Measurements from ENCODE around the gene UBE2R2.
"Not testable (repeated sequence)": the region's sequence is repeated elsewhere in the genome, so short reads cannot be mapped to it uniquely, and the experiment has no call there.

UBE2R2 gene

DNA sequence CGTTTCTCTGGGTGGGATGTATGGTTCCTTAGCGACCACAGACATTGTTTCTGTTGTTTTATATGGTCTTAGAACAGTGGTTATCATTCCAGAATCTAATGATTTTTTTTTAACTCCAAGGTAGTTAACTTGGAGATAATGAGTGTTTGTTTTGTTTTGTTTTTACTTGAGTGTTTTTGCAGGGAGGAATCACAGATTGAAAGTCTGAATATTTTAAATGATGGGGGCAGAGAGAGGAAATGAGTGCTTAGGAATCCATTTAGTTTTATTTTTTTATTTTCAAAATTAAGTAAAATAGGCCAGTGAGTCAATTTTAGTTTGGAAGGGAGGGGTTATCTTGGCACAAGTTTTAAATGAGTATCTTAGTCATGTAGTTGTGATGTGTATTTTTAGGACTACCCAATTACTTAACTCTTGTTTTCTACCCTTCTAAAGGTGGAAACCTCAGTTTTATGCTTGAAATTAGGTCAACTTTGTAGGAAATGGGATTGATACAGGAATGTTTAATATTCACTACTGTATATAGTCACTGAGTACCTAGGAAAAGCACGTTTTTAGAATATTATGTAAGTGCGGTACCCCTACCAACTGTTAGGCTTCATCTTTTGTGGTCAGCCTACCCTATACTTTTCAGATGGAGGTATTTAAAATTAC, 2.0 kb downstream of the UBE2R2 start:
- H3K4me1 ChIP-seq (ENCODE audit: insufficient read depth, low read length), result peaks cover 23% of the 10 kb centered on the region
- H3K4me3 ChIP-seq (ENCODE audit: low read length), result peak overlapping the region; percentile 99
- no peak overlapping the region for H3K27ac ChIP-seq (ENCODE audit: low read depth, low read length)
- WGBS, result 6% methylated on average over 2 of the region's 4 CpGs
- H3K9ac ChIP-seq (ENCODE audit: low read depth, low read length), result peak overlapping the region; percentile 99
- no peaks in the 10 kb centered on the region for H3K27me3 ChIP-seq (ENCODE audit: insufficient read depth, low read length)
- no peaks in the 10 kb centered on the region for H3K9me3 ChIP-seq (ENCODE audit: insufficient read depth, low read depth, low read length)
- no peaks in the 10 kb centered on the region for H3K36me3 ChIP-seq (ENCODE audit: insufficient read depth, low read length)

DNA sequence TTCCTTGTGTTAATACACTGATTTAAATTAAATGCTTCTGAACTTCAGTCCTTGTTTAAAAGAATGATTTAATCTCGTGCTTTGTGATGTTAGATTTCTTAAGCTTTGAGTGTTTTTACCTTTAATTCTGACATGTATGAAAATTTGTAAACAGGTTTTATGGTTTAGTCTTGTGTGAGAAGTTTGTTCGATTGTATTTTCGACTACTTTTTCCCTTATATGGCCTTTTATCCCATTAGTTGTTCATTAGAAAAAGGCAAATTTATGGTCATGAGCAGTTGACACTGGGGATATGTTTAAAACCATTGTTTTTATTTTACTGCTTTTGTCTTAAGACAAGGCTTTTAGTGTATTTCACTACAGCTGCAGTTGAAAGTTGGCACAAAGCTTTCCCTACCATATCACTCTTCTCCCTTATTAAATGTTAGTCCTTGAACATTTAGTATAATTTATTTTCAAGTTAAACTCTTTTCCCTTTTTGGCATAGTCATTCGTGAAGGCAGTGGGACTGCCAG, 3.3 kb downstream of the UBE2R2 start:
- Histone ChIP-seq H3K27ac (ENCODE audit: low read depth, low read length) (no peak overlapping the region), H3K27me3 (ENCODE audit: insufficient read depth, low read length) (no peaks in the 10 kb centered on the region), H3K4me1 (ENCODE audit: insufficient read depth, low read length) (peaks cover 23% of the 10 kb centered on the region), H3K36me3 (ENCODE audit: insufficient read depth, low read length) (no peaks in the 10 kb centered on the region), H3K4me3 (ENCODE audit: low read length) (peak overlapping the region; percentile 99; the same call in 1 of the 2 replicates), H3K9me3 (ENCODE audit: insufficient read depth, low read depth, low read length) (no peaks in the 10 kb centered on the region), H3K9ac (ENCODE audit: low read depth, low read length) (no peak overlapping the region)
- 63% methylated on average over 1 of the region's 4 CpGs for whole genome bisulfite sequencing

DNA sequence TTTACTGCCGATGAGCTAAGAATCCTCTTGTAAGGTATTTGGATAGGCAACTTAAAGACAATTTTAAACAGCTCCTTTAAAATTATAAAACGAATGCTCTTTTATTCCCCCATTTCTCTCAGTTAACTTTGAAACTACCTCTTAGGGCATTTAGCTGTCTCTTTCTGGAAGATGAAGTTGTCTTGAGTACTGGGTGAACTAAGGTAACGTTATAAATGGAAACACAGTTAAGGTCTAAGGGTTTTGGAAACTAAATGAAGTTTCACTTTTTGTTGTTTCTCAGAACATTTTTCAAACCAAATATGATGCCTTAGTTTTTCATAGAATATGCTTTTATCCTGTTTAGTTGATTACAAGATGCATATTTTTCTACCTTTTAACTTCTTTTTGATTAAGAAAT, 6.8 kb downstream of the UBE2R2 start:
- no peak overlapping the region for H3K9ac ChIP-seq (ENCODE audit: low read depth, low read length)
- H3K27ac ChIP-seq (ENCODE audit: low read depth, low read length), result no peak overlapping the region
- no peaks in the 10 kb centered on the region for H3K9me3 ChIP-seq (ENCODE audit: insufficient read depth, low read depth, low read length)
- WGBS, result 95% methylated on average over 2 of the region's 3 CpGs
- no peaks in the 10 kb centered on the region for H3K27me3 ChIP-seq (ENCODE audit: insufficient read depth, low read length)
- peaks cover 15% of the 10 kb centered on the region for H3K4me1 ChIP-seq (ENCODE audit: insufficient read depth, low read length)
- no peaks in the 10 kb centered on the region for H3K36me3 ChIP-seq (ENCODE audit: insufficient read depth, low read length)
- H3K4me3 ChIP-seq (ENCODE audit: low read length), result no peak overlapping the region

DNA sequence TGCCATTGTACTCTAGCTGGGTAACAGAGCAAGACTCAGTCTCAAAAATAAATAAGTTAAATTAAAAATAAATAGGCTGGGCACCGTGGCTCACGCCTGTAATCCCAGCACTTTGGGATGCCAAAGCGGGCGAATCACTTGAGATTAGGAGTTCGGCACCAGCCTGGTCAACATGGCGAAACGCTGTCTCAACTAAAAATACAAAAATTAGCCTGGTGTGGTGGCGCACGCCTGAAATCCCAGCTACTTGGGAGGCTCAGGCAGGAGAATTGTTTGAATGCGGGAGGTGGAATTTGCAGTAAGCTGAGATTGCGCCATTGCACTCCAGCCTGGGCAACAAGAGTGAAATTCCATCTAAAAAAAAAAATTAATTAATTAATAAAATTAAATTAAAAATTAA, 10.3 kb downstream of the UBE2R2 start:
- H3K27me3 ChIP-seq (ENCODE audit: insufficient read depth, low read length); H3K9me3 ChIP-seq (ENCODE audit: insufficient read depth, low read depth, low read length); H3K27ac ChIP-seq (ENCODE audit: low read depth, low read length); H3K9ac ChIP-seq (ENCODE audit: low read depth, low read length); H3K4me1 ChIP-seq (ENCODE audit: insufficient read depth, low read length); H3K36me3 ChIP-seq (ENCODE audit: insufficient read depth, low read length); H3K4me3 ChIP-seq (ENCODE audit: low read length): not testable (repeated sequence)
- WGBS, result 96% methylated on average over 11 of the region's 11 CpGs

DNA sequence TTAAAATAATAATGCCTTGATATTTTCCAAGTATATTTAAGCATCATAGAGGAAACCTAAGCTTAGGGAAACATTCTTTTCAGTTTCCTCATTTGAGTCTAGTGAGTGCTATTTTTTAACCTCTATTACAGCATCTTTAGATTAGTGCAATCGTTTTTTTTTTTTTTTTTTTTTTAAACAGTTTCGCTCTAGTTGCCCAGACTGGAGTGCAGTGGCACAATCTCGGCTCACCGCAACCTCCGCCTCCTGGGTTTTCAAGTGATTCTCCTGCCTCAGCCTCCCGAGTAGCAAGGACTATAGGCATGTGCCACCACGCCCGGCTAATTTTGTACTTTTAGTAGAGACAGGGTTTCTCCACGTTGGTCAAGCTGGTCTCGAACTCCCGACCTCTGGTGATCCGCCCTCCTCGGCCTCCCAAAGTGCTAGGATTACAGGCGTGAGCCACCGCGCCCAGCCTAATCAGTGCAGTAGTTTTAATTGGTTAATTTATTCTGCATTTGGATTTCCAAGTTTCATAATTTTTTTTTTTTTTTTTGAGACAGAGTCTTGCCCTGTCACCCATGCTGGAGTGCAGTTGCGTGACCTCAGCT, 12.8 kb downstream of the UBE2R2 start:
- 95% methylated on average over 17 of the region's 17 CpGs for WGBS
- H3K36me3 ChIP-seq (ENCODE audit: insufficient read depth, low read length); H3K9ac ChIP-seq (ENCODE audit: low read depth, low read length); H3K4me3 ChIP-seq (ENCODE audit: low read length); H3K27ac ChIP-seq (ENCODE audit: low read depth, low read length); H3K27me3 ChIP-seq (ENCODE audit: insufficient read depth, low read length); H3K9me3 ChIP-seq (ENCODE audit: insufficient read depth, low read depth, low read length); H3K4me1 ChIP-seq (ENCODE audit: insufficient read depth, low read length): not testable (repeated sequence)

DNA sequence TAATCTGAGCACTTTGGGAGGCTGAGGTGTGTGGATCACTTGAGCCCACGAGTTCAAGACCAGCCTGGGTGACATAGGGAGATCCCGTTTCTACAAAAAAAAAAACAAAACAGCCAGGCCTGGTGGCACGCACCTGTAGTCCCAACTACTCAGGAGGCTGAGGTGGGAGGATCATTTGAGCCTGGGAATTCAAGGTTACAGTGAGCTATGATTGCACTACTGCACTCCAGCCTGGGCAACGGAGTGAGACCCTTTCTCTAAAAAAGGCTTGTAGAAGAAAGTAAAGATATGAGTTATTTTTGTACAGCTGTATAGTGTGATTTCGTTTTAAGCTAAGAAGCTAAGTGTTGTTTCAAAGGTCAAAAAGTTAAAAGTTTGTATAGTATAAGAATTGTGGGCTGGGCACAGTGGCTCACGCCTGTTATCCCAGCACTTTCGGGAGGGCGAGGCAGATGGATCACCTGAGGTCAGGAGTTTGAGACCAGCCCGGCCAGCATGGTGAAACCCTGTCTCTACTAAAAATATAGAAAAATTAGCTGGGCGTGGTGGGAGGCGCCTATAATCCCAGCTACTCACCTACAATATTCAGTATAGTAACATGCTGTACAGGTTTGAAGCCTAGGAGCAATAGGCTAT, 18.8 kb downstream of the UBE2R2 start:
- no peak overlapping the region for H3K4me3 ChIP-seq (ENCODE audit: low read length)
- WGBS, result 92% methylated on average over 11 of the region's 11 CpGs
- no peaks in the 10 kb centered on the region for H3K36me3 ChIP-seq (ENCODE audit: insufficient read depth, low read length)
- H3K9me3 ChIP-seq (ENCODE audit: insufficient read depth, low read depth, low read length), result no peaks in the 10 kb centered on the region
- H3K27me3 ChIP-seq (ENCODE audit: insufficient read depth, low read length), result no peaks in the 10 kb centered on the region
- H3K4me1 ChIP-seq (ENCODE audit: insufficient read depth, low read length), result no peaks in the 10 kb centered on the region
- no peak overlapping the region for H3K27ac ChIP-seq (ENCODE audit: low read depth, low read length)
- H3K9ac ChIP-seq (ENCODE audit: low read depth, low read length), result no peak overlapping the region

DNA sequence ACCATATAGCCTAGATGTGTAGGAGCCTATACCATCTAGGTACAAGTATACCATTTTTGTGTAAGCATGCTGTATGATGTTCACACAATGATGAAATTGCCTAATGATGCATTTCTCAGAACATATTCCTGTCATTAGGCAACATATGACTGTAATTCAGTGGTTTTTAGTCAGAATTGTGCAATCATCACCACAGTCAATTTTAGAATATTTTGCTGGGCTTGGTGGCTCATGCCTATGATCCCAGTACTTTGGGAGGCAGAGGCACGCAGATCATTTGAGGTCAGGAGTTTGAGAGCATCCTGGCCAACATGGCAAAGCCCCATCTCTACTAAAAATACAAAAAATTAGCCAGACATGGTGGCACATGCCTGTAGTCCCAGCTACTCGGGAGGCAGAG, 19.3 kb downstream of the UBE2R2 start:
- not testable (repeated sequence) for H3K36me3 ChIP-seq (ENCODE audit: insufficient read depth, low read length); H3K9ac ChIP-seq (ENCODE audit: low read depth, low read length); H3K27me3 ChIP-seq (ENCODE audit: insufficient read depth, low read length); H3K9me3 ChIP-seq (ENCODE audit: insufficient read depth, low read depth, low read length); H3K27ac ChIP-seq (ENCODE audit: low read depth, low read length); H3K4me3 ChIP-seq (ENCODE audit: low read length); H3K4me1 ChIP-seq (ENCODE audit: insufficient read depth, low read length)
- 71% methylated on average over 2 of the region's 2 CpGs for WGBS

DNA sequence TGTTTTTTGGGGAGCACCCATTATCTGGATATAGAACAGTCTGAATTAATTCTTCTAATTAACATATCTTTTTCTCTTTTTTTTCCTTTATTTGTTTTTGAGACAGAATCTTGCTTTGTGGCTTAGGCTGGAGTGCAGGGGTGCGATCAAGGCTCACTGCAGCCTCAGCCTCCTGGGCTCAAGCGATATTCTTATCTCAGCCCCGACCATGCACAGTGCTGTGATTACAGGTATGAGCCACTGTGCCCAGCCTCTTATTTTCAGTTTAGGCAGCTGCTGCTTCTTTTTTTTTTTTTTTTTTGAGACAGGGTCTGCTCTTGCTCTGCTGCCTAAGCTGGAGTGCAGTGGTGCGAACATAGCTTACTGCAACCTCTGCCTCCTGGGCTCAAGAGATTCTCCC, 20.2 kb downstream of the UBE2R2 start:
- H3K36me3 ChIP-seq (ENCODE audit: insufficient read depth, low read length), result no peaks in the 10 kb centered on the region
- H3K27ac ChIP-seq (ENCODE audit: low read depth, low read length), result no peak overlapping the region
- 95% methylated on average over 4 of the region's 4 CpGs for WGBS
- H3K4me3 ChIP-seq (ENCODE audit: low read length), result no peak overlapping the region
- no peaks in the 10 kb centered on the region for H3K9me3 ChIP-seq (ENCODE audit: insufficient read depth, low read depth, low read length)
- no peaks in the 10 kb centered on the region for H3K27me3 ChIP-seq (ENCODE audit: insufficient read depth, low read length)
- no peak overlapping the region for H3K9ac ChIP-seq (ENCODE audit: low read depth, low read length)
- no peaks in the 10 kb centered on the region for H3K4me1 ChIP-seq (ENCODE audit: insufficient read depth, low read length)

DNA sequence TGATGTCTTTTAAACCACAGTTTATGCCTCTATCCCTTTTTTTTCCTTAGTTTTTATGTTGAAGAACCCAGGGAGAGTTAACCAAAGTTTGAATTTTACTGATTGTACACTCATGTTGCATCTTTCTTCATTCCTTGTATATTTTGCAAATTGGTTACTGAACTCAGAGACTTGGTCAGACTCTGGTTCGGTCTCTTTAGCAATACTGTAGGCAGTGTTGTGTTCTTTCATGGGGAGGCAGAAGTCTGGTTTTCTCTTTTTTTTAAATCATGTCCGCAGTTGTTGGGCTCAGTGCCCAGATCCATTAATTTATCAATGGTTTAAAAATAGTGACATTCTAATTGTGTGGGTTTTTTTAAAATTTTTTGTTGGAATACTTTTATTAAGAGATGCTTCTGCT, 23.4 kb downstream of the UBE2R2 start:
- WGBS, result 95% methylated on average over 2 of the region's 2 CpGs
- H3K27ac ChIP-seq (ENCODE audit: low read depth, low read length), result no peak overlapping the region
- no peak overlapping the region for H3K9ac ChIP-seq (ENCODE audit: low read depth, low read length)
- no peaks in the 10 kb centered on the region for H3K4me1 ChIP-seq (ENCODE audit: insufficient read depth, low read length)
- no peaks in the 10 kb centered on the region for H3K27me3 ChIP-seq (ENCODE audit: insufficient read depth, low read length)
- no peaks in the 10 kb centered on the region for H3K36me3 ChIP-seq (ENCODE audit: insufficient read depth, low read length)
- H3K9me3 ChIP-seq (ENCODE audit: insufficient read depth, low read depth, low read length), result no peaks in the 10 kb centered on the region
- no peak overlapping the region for H3K4me3 ChIP-seq (ENCODE audit: low read length)

DNA sequence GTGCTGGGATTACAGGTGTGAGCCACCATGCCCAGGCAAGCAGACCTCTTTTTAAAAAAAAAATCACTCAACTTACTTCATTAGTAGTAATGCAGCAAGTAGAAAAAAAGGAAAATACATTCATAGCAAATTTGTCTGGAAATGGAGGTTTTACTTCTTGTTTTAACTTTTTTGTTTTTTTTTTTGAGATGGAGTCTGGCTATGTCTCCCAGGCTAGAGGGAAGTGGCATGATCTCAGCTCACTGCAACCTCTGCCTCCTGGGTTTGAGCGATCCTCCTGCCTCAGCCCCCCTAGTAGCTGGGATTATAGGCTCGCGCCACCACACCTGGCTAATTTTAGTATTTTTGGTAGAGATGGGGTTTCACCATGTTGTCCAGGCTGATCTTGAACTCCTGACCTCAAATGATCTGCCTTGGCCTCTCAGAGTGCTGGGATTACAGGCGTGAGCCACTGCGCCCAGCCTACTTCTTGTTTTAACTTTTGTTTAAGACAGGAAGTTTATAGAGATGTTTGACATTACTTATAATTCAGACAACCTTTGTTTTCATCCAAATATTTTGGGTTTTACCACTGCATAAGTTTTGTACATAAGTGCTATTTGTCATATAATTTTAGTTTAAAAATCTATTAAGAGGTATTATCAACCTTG, 26.5 kb downstream of the UBE2R2 start:
- Histone ChIP-seq H3K9me3 (ENCODE audit: insufficient read depth, low read depth, low read length) (no peaks in the 10 kb centered on the region), H3K36me3 (ENCODE audit: insufficient read depth, low read length) (no peaks in the 10 kb centered on the region), H3K4me3 (ENCODE audit: low read length) (no peak overlapping the region), H3K4me1 (ENCODE audit: insufficient read depth, low read length) (no peaks in the 10 kb centered on the region), H3K27ac (ENCODE audit: low read depth, low read length) (no peak overlapping the region), H3K27me3 (ENCODE audit: insufficient read depth, low read length) (no peaks in the 10 kb centered on the region), H3K9ac (ENCODE audit: low read depth, low read length) (no peak overlapping the region)
- WGBS, result 96% methylated on average over 5 of the region's 5 CpGs

DNA sequence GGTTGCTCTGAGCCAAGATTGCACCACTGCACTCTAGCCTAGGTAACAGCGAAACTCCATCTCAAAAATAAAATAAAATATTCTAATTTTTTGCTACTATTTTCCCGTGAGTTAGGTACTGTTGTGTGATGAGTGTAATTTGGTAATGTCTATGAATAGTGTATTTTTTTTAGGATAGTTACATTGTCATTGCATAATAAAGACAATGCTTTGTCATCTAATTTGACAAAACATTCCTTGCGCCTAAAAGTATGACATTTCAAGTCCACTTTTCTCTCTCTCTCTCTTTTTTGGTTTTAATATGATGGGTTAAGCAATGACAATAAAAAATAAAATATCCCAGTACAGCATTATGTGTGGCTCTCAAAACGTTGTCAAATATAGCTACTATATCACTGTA, 29.3 kb downstream of the UBE2R2 start:
- Histone ChIP-seq H3K27me3 (ENCODE audit: insufficient read depth, low read length) (no peaks in the 10 kb centered on the region), H3K9me3 (ENCODE audit: insufficient read depth, low read depth, low read length) (no peaks in the 10 kb centered on the region), H3K9ac (ENCODE audit: low read depth, low read length) (no peak overlapping the region), H3K36me3 (ENCODE audit: insufficient read depth, low read length) (no peaks in the 10 kb centered on the region), H3K4me1 (ENCODE audit: insufficient read depth, low read length) (peaks cover 5% of the 10 kb centered on the region; the same call in 1 of the 2 replicates), H3K27ac (ENCODE audit: low read depth, low read length) (no peak overlapping the region), H3K4me3 (ENCODE audit: low read length) (no peak overlapping the region)
- WGBS, result 83% methylated on average over 1 of the region's 4 CpGs
